ENCODE data around the gene PTPRA. TPM values are rescaled to one million over a fixed set of nuclear protein-coding genes. Genes with fewer than 3 reads are reported as not detected.

PTPRA gene
- total and polyA plus RNA-seq, 9 of the 15 experiments (the other 6 are each of a cell fraction or from before 2014, with no cell fraction given), result 3.4 to 80.5 (median 28.0) TPM

GRCh38 chr20:2874456-2874855 lies 1.2 kb downstream of the PTPRA start (continued):
- TF ChIP-seq MTA3 (IDR thresholded peaks at IDR 0.05; ENCODE audit: borderline replicate concordance), result no peak
- no peak for TF ChIP-seq POLR3A (IDR thresholded peaks at IDR 0.05; ENCODE audit: borderline replicate concordance, extremely low read depth, insufficient read depth, insufficient read length)
- TF ChIP-seq GTF2E2 (tag; IDR thresholded peaks at IDR 0.05), result no peak
- no peak for TF ChIP-seq CREB3 (tag; conservative IDR thresholded peaks at IDR 0.05; ENCODE audit: low read depth)
- TF ChIP-seq IRF2 (CRISPR knock-in tag; IDR thresholded peaks at IDR 0.05), result no peak
- no peak for TF ChIP-seq ZNF239 (CRISPR knock-in tag; IDR thresholded peaks at IDR 0.05)
- no peak for TF ChIP-seq ID3 (CRISPR knock-in tag; IDR thresholded peaks at IDR 0.05)
- TF ChIP-seq ID3 (tag; IDR thresholded peaks at IDR 0.05), result no peak
- TF ChIP-seq CBX8 (IDR thresholded peaks at IDR 0.05; ENCODE audit: borderline replicate concordance, extremely low read depth, low read depth, low read length, poor library complexity, severe bottlenecking), result no peak
- TF ChIP-seq NFE2L1 (tag; IDR thresholded peaks at IDR 0.05; ENCODE audit: borderline replicate concordance, low read depth), result no peak

All from K562 (cell line).